K562 (cell line): ENCODE results near the gene AIG1. TPM values are rescaled to one million over a fixed set of nuclear protein-coding genes. Genes with fewer than 3 reads are reported as not detected.

Experiments
- ATAC-seq: fragments of 200-7000 bp; cut with Tn5 transposase; 3 replicates; pipeline ENCODE4 v1.9.1; 2020; ENCODE audit warnings: moderate library complexity
- BruUV-seq: library from RNA; stranded (reverse); fragments of 400-500 nt; replicated peaks from 2 replicates; lab custom pipeline; 2021; lab: Mats Ljungman, UMichigan
- CTCF ChIA-PET: fragments of 300-600 bp; formaldehyde crosslinking; extraction: SDS; loops from one replicate; lab custom pipeline; 2021; ENCODE audit warnings: low intra/inter-chr PET ratio; lab: Yijun Ruan, JAX
- POLR2A ChIA-PET: fragments of 300-600, 350-650 bp; sonication (Branson Sonifier 250); formaldehyde crosslinking; extraction: SDS; loops from one replicate; lab custom pipeline; 2021; ENCODE audit warnings: antibody characterized with exemption, inconsistent platforms; lab: Yijun Ruan, JAX
- DNase-seq, 4 experiments: peaks; one replicate each; pipeline versions ENCODE4 v3.0.0 to v3.0.0-alpha.2; 2011 to 2018; ENCODE audit warnings: low spot score in 3 of 4, mixed read lengths in 3 of 4; ENCODE audit errors: extremely low read depth in 1 of 4
- FAIRE-seq: peaks from 2 replicates; lab custom pipeline; 2011; peaks lifted over from hg19 to GRCh38; lab: Jason Lieb, UNC
- H2AFZ ChIP-seq: 2 replicates; pipeline ENCODE4 v1.6.0; 2011; ENCODE audit warnings: low read depth, low read length, control low read depth, inconsistent platforms
- H3K27ac ChIP-seq: fragments of 200-600 bp; 3 replicates; pipeline ENCODE4 v1.8.0; 2011; ENCODE audit warnings: low read depth, mild to moderate bottlenecking, control low read depth, inconsistent platforms, low read length, moderate library complexity, mixed read lengths; ENCODE audit errors: extremely low read depth
- H3K27me3 ChIP-seq, 2 experiments: fragments of 300-600 bp in 1 of 2; 2 replicates in 1 of 2; 3 replicates in 1 of 2; pipeline versions ENCODE4 v1.6.0 to v1.8.0; 2011; ENCODE audit warnings: inconsistent platforms in 2 of 2, low read length in 2 of 2, mild to moderate bottlenecking in 1 of 2, mixed read lengths in 1 of 2, moderate library complexity in 1 of 2; ENCODE audit not compliant: control insufficient read depth in 2 of 2, insufficient read depth in 2 of 2
- H3K36me3 ChIP-seq: fragments of 300-600 bp; 3 replicates; pipeline ENCODE4 v1.8.0; 2011; ENCODE audit warnings: mild to moderate bottlenecking, low read length, inconsistent platforms; ENCODE audit not compliant: control insufficient read depth, insufficient read depth
- H3K4me1 ChIP-seq, 2 experiments: fragments of 200-600 bp in 1 of 2; replicated peaks in 1 of 2; 2 replicates in 1 of 2; 3 replicates in 1 of 2; pipeline versions ENCODE4 v1.5.1 to v1.8.0; 2011; ENCODE audit warnings: inconsistent platforms in 2 of 2, low read length in 2 of 2, mild to moderate bottlenecking in 1 of 2, mixed read lengths in 1 of 2, moderate library complexity in 1 of 2; ENCODE audit not compliant: control insufficient read depth in 2 of 2, insufficient read depth in 2 of 2
- H3K4me2 ChIP-seq: 2 replicates; pipeline ENCODE4 v1.6.1; 2011; ENCODE audit warnings: low read length, control low read depth, inconsistent platforms, mixed read lengths; ENCODE audit not compliant: insufficient read depth
- H3K4me3 ChIP-seq: fragments of 200-600 bp; sonication (generic), shearing (Covaris generic); 2 replicates; pipeline ENCODE4 v1.5.1; 2016; ENCODE audit warnings: control low read depth, inconsistent platforms
- H3K79me2 ChIP-seq: fragments of 200-600 bp; 3 replicates; pipeline ENCODE4 v1.8.0; 2011; ENCODE audit warnings: low read length, inconsistent platforms; ENCODE audit not compliant: control insufficient read depth, insufficient read depth
- H3K9ac ChIP-seq, 2 experiments: 2 replicates each; pipeline versions ENCODE4 v1.6.0 to v1.6.1; 2011; ENCODE audit warnings: low read depth in 2 of 2, low read length in 2 of 2, control low read depth in 1 of 2, inconsistent platforms in 1 of 2, mild to moderate bottlenecking in 1 of 2, mixed read lengths in 1 of 2; ENCODE audit not compliant: insufficient read depth in 1 of 2
- H3K9me1 ChIP-seq: one replicate; pipeline ENCODE4 v1.6.0; 2011; ENCODE audit warnings: inconsistent platforms, mild to moderate bottlenecking, low read length, moderate library complexity; ENCODE audit not compliant: control insufficient read depth, insufficient read depth
- H3K9me3 ChIP-seq: replicated peaks from 2 replicates; pipeline ENCODE4 v1.5.1; 2011; ENCODE audit warnings: low read depth, low read length, inconsistent platforms; ENCODE audit not compliant: control insufficient read depth, insufficient read depth
- H4K20me1 ChIP-seq: replicated peaks from 2 replicates; pipeline ENCODE4 v1.6.1; 2011; ENCODE audit warnings: low read length, inconsistent platforms, mixed read lengths; ENCODE audit not compliant: control insufficient read depth, insufficient read depth
- CBFA2T3 ChIP-seq: fragments of 450-650 bp; IDR thresholded peaks from 2 replicates; pipeline ENCODE4 v1.6.1; 2017
- DIDO1 ChIP-seq: fragments of 450-650 bp; IDR thresholded peaks from 2 replicates; pipeline ENCODE4 v1.6.1; 2016; ENCODE audit warnings: low read depth, missing biosample characterization, missing genetic modification characterization
- EGR1 ChIP-seq: fragments of 450-650 bp; conservative IDR thresholded peaks from 2 replicates; pipeline ENCODE4 v1.6.1; 2017; ENCODE audit warnings: mild to moderate bottlenecking
- HDAC2 ChIP-seq: fragments of 450-650 bp; IDR thresholded peaks from 2 replicates; pipeline ENCODE4 v1.6.1; 2016; ENCODE audit warnings: mild to moderate bottlenecking
- KLF16 ChIP-seq: IDR thresholded peaks from 2 replicates; pipeline ENCODE4 v1.6.1; 2016; ENCODE audit warnings: antibody characterized with exemption
- RUNX1 ChIP-seq: sonication (generic); IDR thresholded peaks from 2 replicates; pipeline ENCODE4 v1.6.1; 2016; ENCODE audit warnings: antibody characterized with exemption, low read depth
- SUPT5H ChIP-seq: fragments of 450-650 bp; IDR thresholded peaks from 2 replicates; pipeline ENCODE4 v1.6.1; 2016
- TCF15 ChIP-seq: fragments of 250-450 bp; sonication (Bioruptor Pico); IDR thresholded peaks from 2 replicates; pipeline ENCODE4 v1.8.0; 2022; ENCODE audit warnings: moderate library complexity, mild to moderate bottlenecking, inconsistent platforms
- TCF3 ChIP-seq: sonication (generic); formaldehyde crosslinking; IDR thresholded peaks from 2 replicates; pipeline ENCODE4 v1.4.0; 2020; ENCODE audit warnings: mild to moderate bottlenecking, missing genetic modification reagents
- XRCC5 ChIP-seq: fragments of 200-400 bp; formaldehyde crosslinking; IDR thresholded peaks from 2 replicates; pipeline ENCODE4 v1.6.1; 2017; ENCODE audit warnings: low read depth, mild to moderate bottlenecking, low read length
- ZFX ChIP-seq: sonication (generic); formaldehyde crosslinking; IDR thresholded peaks from 2 replicates; pipeline ENCODE4 v1.8.0; 2022; ENCODE audit warnings: mild to moderate bottlenecking, missing genetic modification reagents, moderate library complexity
- ZNF174 ChIP-seq: fragments of 250-450 bp; sonication (Bioruptor Pico); IDR thresholded peaks from 2 replicates; pipeline ENCODE4 v1.4.0; 2020; ENCODE audit warnings: mild to moderate bottlenecking
- WGBS: fragments of 100-300 bp; shearing (Covaris generic); methylation state at CpG from one replicate; pipeline ENCODE4 v1.1.6; 2016; ENCODE audit warnings: low coverage, mixed read lengths; ENCODE audit not compliant: insufficient coverage; ENCODE audit errors: missing lambda C conversion rate; 5-methylcytosine and 5-hydroxymethylcytosine counted together
- in situ Hi-C: fragments of 300-500 bp; cut with MboI; formaldehyde crosslinking; loops from 4 replicates; pipeline ENCODE4 v1.15.0; 2018; ENCODE audit warnings: inconsistent platforms, mixed read lengths
- intact Hi-C: fragments of 100-400 bp; cut with micrococcal nuclease; formaldehyde crosslinking; loops from 2 replicates; pipeline ENCODE4 v1.14.2; 2022
- polyA plus RNA-seq, 8 experiments: library from polyadenylated mRNA; depleted of rRNA in 4 of 8; stranded (reverse) in 5 of 8; unstranded in 3 of 8; fragments of >200 nt; fragmentation: Nextera tagmentation in 2 of 8; fragmentation: Illumina TruSeq in 1 of 8; extraction: Ambion mirVana in 2 of 8; extraction: Trizol in 1 of 8; gene quantifications; 2 replicates each; pipeline versions ENCODE4 v1.2.1 to v1.2.3, GENCODE V29; 2011 to 2014; ENCODE audit warnings: inconsistent platforms in 1 of 8, missing spikeins in 1 of 8
- total RNA-seq, 7 experiments: library from RNA; depleted of rRNA in 6 of 7; stranded (reverse); fragments of >200 nt in 6 of 7; fragmentation: Illumina TruSeq in 2 of 7; extraction: Trizol in 2 of 7; gene quantifications; 2 replicates each; pipeline versions ENCODE4 v1.2.1 to v1.2.3, GENCODE V29; 2011 to 2021; ENCODE audit warnings: low replicate concordance in 1 of 7
- TF ChIP-seq, protein P1 (sequence below): fragments of 450-650 bp; formaldehyde crosslinking; IDR thresholded peaks from 2 replicates; pipeline ENCODE4 v1.4.0; 2020; ENCODE audit warnings: mild to moderate bottlenecking

Gene AIG1
- total and polyA plus RNA-seq, 9 of the 15 experiments (the other 6 are each of a cell fraction or from before 2014, with no cell fraction given): 74.8 to 333 (median 127) TPM

DNA sequence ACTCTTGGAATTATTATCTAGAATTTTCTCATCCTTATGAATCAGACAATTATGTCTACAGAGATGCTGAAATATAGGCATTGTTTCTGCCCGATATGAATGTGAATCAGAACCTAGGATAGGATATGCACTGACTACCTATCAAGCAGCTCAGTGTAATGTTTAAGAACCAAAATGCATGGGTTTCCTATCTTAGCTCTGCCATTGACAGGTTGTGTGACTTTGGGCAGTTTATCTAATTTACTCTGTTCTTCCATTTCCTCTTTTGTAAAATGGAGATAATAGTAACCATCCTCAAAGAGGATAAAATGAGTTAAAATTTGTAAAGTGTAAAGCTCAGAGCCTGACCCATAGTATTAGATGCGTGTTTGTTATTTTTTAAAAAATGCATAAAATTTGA, 10.2 kb upstream of the AIG1 start:
- Histone ChIP-seq H3K79me2 (no peaks in the 10 kb centered on the region), H2AFZ (no peak overlapping the region), H3K9me3 (peaks cover 5% of the 10 kb centered on the region; the same call in 1 of the 2 replicates), H4K20me1 (no peaks in the 10 kb centered on the region), H3K27ac (no peak overlapping the region), H3K36me3 (no peaks in the 10 kb centered on the region), H3K4me2 (no peak overlapping the region), H3K9me1 (no peaks in the 10 kb centered on the region), H3K4me1 (peaks cover 0 to 4% of the 10 kb centered on the region in 2 experiments; a peak in 1 of 5 replicates), H3K27me3 (no peaks in the 10 kb centered on the region), H3K4me3 (no peak overlapping the region), H3K9ac (no peak overlapping the region)
- ATAC-seq (no peak), FAIRE-seq (no peak), DNase-seq (no peak)
- BruUV-seq: no TSS peak
- 46% methylated on average over 2 of the region's 2 CpGs for WGBS
- in situ Hi-C loops: no loop called here
- CTCF ChIA-PET: no interaction called here
- intact Hi-C loops: no loop called here
- no peak for TF ChIP-seq RUNX1
- TF ChIP-seq ZNF174 (CRISPR knock-in tag): no peak
- no peak for TF ChIP-seq SUPT5H
- TF ChIP-seq, protein P1, sequence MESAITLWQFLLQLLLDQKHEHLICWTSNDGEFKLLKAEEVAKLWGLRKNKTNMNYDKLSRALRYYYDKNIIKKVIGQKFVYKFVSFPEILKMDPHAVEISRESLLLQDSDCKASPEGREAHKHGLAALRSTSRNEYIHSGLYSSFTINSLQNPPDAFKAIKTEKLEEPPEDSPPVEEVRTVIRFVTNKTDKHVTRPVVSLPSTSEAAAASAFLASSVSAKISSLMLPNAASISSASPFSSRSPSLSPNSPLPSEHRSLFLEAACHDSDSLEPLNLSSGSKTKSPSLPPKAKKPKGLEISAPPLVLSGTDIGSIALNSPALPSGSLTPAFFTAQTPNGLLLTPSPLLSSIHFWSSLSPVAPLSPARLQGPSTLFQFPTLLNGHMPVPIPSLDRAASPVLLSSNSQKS (CRISPR knock-in tag): no peak
- TF ChIP-seq TCF15: no peak
- peak; percentile 46 for TF ChIP-seq CBFA2T3
- no peak for TF ChIP-seq ZFX (CRISPR knock-in tag)
- TF ChIP-seq DIDO1 (tag): no peak
- peak; percentile 50; the same call in 1 of the 2 replicates for TF ChIP-seq KLF16
- TF ChIP-seq EGR1: no peak
- peak; percentile 67 for TF ChIP-seq TCF3
- no peak for TF ChIP-seq XRCC5
- no peak for TF ChIP-seq HDAC2
- POLR2A ChIA-PET: interaction anchor here (1.0 to 1.4 kb wide), 2 partner anchors 9 to 16 kb away, joined by 6 to 8 read pairs; no protein-coding TSS in a partner anchor
